Measurements from ENCODE around the gene OFD1. TPM values are rescaled to one million over a fixed set of nuclear protein-coding genes. Genes with fewer than 3 reads are reported as not detected.
"Not testable (repeated sequence)": the region's sequence is repeated elsewhere in the genome, so short reads cannot be mapped to it uniquely, and the experiment has no call there.

OFD1 gene
- total RNA-seq, 3 donors from 2014 or later, result 10.7 to 136 (median 48.8) TPM

DNA sequence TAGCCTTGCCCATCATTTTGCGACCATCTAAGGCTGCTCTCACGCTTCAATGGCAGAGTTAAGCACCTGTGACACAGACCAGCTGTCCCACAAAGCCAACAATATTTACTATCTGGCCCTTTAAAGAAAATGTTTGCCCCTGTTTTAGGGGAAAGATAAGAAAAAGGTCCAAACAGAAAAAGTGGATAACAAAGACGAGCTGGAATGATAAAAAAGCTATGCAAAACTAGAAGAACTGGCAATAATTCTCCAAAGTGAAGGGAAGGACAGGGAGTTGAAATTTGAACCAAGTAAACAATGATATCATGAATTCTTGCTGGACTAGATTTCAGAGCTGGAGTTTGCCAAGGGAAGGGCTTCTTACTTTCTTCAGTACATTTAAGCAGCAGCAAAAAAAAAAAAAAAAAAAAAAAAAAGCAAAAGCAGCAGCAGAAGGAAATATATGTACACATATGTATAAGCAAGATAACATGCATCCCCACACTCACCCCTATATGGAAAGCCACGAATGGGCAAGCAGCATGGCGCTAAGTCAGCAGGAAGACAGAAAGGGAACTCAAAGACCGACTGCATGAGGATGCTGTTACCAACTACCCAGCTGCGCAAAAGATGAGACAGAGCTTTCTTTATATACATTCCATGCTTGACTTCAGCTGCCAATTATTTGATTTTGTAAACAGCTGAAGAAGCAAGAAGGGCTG lies 12.6 kb upstream of the OFD1 start:
- intact Hi-C loops (cut with DNase I; ENCODE audit: low total_unique reads), result no loop called here
- Histone ChIP-seq H3K9me3 (no peaks in the 10 kb centered on the region), H3K36me3 (no peaks in the 10 kb centered on the region), H3K4me3 (no peak overlapping the region), H3K27ac (peak overlapping the region; percentile 13 to 60), H3K27me3 (no peaks in the 10 kb centered on the region), H3K4me1 (no peaks in the 10 kb centered on the region)
- TF ChIP-seq POLR2A (IDR thresholded peaks at IDR 0.05) (no peak), CTCF (IDR thresholded peaks at IDR 0.05) (no peak), POLR2AphosphoS5 (IDR thresholded peaks at IDR 0.05) (no peak)
- no peak for DNase-seq (ENCODE audit: low spot score in 2 of 2)

- H3K4me1 ChIP-seq; H3K27me3 ChIP-seq; H3K9me3 ChIP-seq; H3K36me3 ChIP-seq; DNase-seq (ENCODE audit: low spot score in 2 of 2); intact Hi-C loops (cut with DNase I; ENCODE audit: low total_unique reads); H3K4me3 ChIP-seq: not testable (repeated sequence)
- H3K27ac ChIP-seq, result peak overlapping the region in 1 of 2 donors; percentile 32
Observed at GRCh38 chrX:13724878-13725277, 9.7 kb upstream of the OFD1 start.

DNA sequence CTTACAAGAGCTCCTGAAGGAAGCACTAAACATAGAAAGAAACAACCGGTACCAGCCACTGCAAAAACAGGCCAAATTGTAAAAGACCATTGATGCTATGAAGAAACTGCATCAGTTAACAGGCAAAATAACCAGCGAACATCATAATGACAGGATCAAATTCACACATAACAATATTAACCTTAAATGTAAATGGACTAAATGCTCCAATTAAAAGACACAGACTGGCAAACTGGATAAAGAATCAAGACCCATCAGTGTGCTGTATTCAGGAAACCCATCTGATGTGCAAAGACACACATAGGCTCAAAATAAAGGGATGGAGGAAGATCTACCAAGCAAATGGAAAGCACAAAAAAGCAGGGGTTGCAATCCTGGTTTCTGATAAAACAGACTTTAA lies 8.0 kb upstream of the OFD1 start:
- H3K27me3 ChIP-seq; intact Hi-C loops (cut with DNase I; ENCODE audit: low total_unique reads); H3K9me3 ChIP-seq; DNase-seq (ENCODE audit: low spot score in 2 of 2); H3K4me1 ChIP-seq; H3K36me3 ChIP-seq; H3K27ac ChIP-seq; H3K4me3 ChIP-seq: not testable (repeated sequence)

DNA sequence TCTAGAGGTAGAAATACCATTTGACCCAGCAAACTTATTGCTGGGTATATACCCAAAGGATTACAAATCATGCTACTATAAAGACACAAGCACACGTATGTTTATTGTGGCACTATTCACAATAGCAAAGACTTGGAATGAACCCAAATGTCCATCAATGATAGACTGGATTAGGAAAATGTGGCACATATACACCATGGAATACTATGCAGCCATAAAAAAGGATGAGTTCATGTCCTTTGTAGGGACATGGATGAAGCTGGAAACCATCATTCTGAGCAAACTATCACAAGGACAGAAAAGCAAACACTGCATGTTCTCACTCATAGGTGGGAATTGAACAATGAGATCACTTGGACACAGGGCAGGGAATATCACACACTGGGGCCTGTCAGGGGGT lies 4.0 kb upstream of the OFD1 start:
- intact Hi-C loops (cut with DNase I; ENCODE audit: low total_unique reads); H3K27me3 ChIP-seq; H3K4me1 ChIP-seq; H3K36me3 ChIP-seq; H3K27ac ChIP-seq; H3K9me3 ChIP-seq; DNase-seq (ENCODE audit: low spot score in 2 of 2); H3K4me3 ChIP-seq: not testable (repeated sequence)

GRCh38 chrX:13732246-13733067 lies 2.1 kb upstream of the OFD1 start:
- no peak for DNase-seq (ENCODE audit: low spot score in 2 of 2)
- H3K27me3 ChIP-seq, result no peaks in the 10 kb centered on the region
- TF ChIP-seq POLR2AphosphoS5 (IDR thresholded peaks at IDR 0.05) (no peak), POLR2A (IDR thresholded peaks at IDR 0.05) (no peak), CTCF (IDR thresholded peaks at IDR 0.05) (no peak)
- no peak overlapping the region for H3K4me3 ChIP-seq
- no peaks in the 10 kb centered on the region for H3K9me3 ChIP-seq
- peak overlapping the region; percentile 31 to 92 for H3K27ac ChIP-seq
- no peaks in the 10 kb centered on the region for H3K36me3 ChIP-seq
- intact Hi-C loops (cut with DNase I; ENCODE audit: low total_unique reads), result loop anchor here (1.0 kb wide), 1 partner anchor 31 kb away; no protein-coding TSS in a partner anchor
- no peaks in the 10 kb centered on the region for H3K4me1 ChIP-seq

DNA sequence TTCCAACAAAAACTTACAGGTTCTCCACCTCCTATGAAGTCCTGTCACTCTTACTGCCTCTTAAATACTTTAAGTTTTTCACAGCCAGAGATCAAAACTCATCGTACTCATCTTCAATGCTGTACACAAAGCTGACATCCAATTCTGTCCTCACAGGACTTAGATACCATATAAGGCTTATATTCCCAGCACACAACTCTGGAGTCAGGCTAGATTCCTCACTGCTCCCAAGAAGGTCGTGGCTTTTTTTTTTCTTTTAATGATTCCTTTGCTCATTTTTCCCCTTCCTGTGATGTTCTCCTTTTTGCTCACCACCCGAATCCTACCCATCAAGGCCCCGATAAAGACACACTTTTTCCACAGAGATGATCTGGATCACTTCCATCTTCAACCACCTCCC lies 1.0 kb upstream of the OFD1 start:
- Histone ChIP-seq H3K27me3 (no peaks in the 10 kb centered on the region), H3K27ac (peak overlapping the region; percentile 92 to 96), H3K4me1 (no peaks in the 10 kb centered on the region), H3K36me3 (no peaks in the 10 kb centered on the region), H3K9me3 (no peaks in the 10 kb centered on the region), H3K4me3 (peak overlapping the region; percentile 68 to 88 (median 77))
- intact Hi-C loops (cut with DNase I; ENCODE audit: low total_unique reads), result no loop called here
- DNase-seq (ENCODE audit: low spot score in 2 of 2), result no peak
- TF ChIP-seq POLR2A (IDR thresholded peaks at IDR 0.05) (no peak), CTCF (IDR thresholded peaks at IDR 0.05) (no peak), POLR2AphosphoS5 (IDR thresholded peaks at IDR 0.05) (no peak)

Data from breast epithelium (tissue), 4 donors.